ENCODE results near the gene HOXC5. TPM values are rescaled to one million over a fixed set of nuclear protein-coding genes. Genes with fewer than 3 reads are reported as not detected.

HOXC5 gene
- total RNA-seq (2022; extraction: Qiagen RNA extraction): 0.63 to 1.0 TPM (median 0.91 TPM) in 5 replicates

GRCh38 chr12:54032627-54033100 lies at the start of gene HOXC5:
TSS of gene HOXC5 (plus strand) at chr12:54033050. CDS start at chr12:54033123, 73 bp downstream.

GRCh38 chr12:53984901-53985691 lies 47.8 kb upstream of the HOXC5 start, which contains the start of gene HOXC10:
TSS of gene HOXC10 (plus strand) at chr12:53985146. CDS start at chr12:53985260, 114 bp downstream.

GRCh38 chr12:54000116-54001114 lies 32.4 kb upstream of the HOXC5 start, which contains the start of gene HOXC9:
TSS of gene HOXC9 (plus strand) at chr12:54000161. CDS start at chr12:54000189, 28 bp downstream.

GRCh38 chr12:54028314-54029201 lies 4.3 kb upstream of the HOXC5 start, which contains the start of gene HOXC6:
TSS of gene HOXC6 (plus strand) at chr12:54028440. CDS start at chr12:54028522, 82 bp downstream.

GRCh38 chr12:54053751-54054741 lies 21.2 kb downstream of the HOXC5 start, which contains the start of gene HOXC4:
TSS of gene HOXC4 (plus strand) at chr12:54053835. CDS start at chr12:54053923, 88 bp downstream.

Other genes starting within 250 kb of the HOXC5 start
- 21.9 to 37.4 TPM (median 26.0 TPM) in 5 replicates for gene HOXC13, start 94.2 kb upstream of the HOXC5 start, total RNA-seq (2022; extraction: Qiagen RNA extraction)
- 0.03 TPM in 2 of 5 replicates, not detected in the others for gene HOXC12, start 78.1 kb upstream of the HOXC5 start, total RNA-seq (2022; extraction: Qiagen RNA extraction)
- gene HOXC11, start 59.9 kb upstream of the HOXC5 start, total RNA-seq (2022; extraction: Qiagen RNA extraction): 0.59 to 0.85 TPM (median 0.80 TPM) in 5 replicates
- 0.06 to 0.29 TPM (median 0.12 TPM) in 5 replicates for gene HOTAIR, start 58.1 kb upstream of the HOXC5 start, total RNA-seq (2022; extraction: Qiagen RNA extraction)
- 2.2 to 3.3 TPM (median 3.0 TPM) in 5 replicates for gene HOXC10, start 47.9 kb upstream of the HOXC5 start, total RNA-seq (2022; extraction: Qiagen RNA extraction)
- 12.9 to 13.9 TPM (median 13.4 TPM) in 5 replicates for gene HOXC9, start 32.9 kb upstream of the HOXC5 start, total RNA-seq (2022; extraction: Qiagen RNA extraction)
- 4.4 to 5.9 TPM (median 5.1 TPM) in 5 replicates for gene HOXC8, start 24.1 kb upstream of the HOXC5 start, total RNA-seq (2022; extraction: Qiagen RNA extraction)
- gene HOXC6, start 4.6 kb upstream of the HOXC5 start, total RNA-seq (2022; extraction: Qiagen RNA extraction): 3.9 to 5.0 TPM (median 4.1 TPM) in 5 replicates
- 2.0 to 3.3 TPM (median 2.6 TPM) in 5 replicates for gene HOXC4, start 20.8 kb downstream of the HOXC5 start, total RNA-seq (2022; extraction: Qiagen RNA extraction)
- 27.2 to 34.8 TPM (median 32.5 TPM) in 5 replicates for gene SMUG1, start 155.9 kb downstream of the HOXC5 start, total RNA-seq (2022; extraction: Qiagen RNA extraction)
- 18.1 to 23.9 TPM (median 21.7 TPM) in 5 replicates for gene CBX5, start 247.1 kb downstream of the HOXC5 start, total RNA-seq (2022; extraction: Qiagen RNA extraction)
- 1,458 to 2,838 TPM (median 1,525 TPM) in 5 replicates for gene HNRNPA1, start 247.7 kb downstream of the HOXC5 start, total RNA-seq (2022; extraction: Qiagen RNA extraction)

All from A549 treated with AZD2906 at 1 μM for 4 hours (cell line).